Ureter (tissue), 1 donor: ENCODE data around the gene ASMTL. TPM values are rescaled to one million over a fixed set of nuclear protein-coding genes. Genes with fewer than 3 reads are reported as not detected.
"Not testable (repeated sequence)": the region's sequence is repeated elsewhere in the genome, so short reads cannot be mapped to it uniquely, and the experiment has no call there.

Source experiments
- DNase-seq: peaks from one replicate; pipeline ENCODE4 v3.0.0-alpha.2; 2020; ENCODE audit warnings: low spot score
- total RNA-seq: library from RNA; stranded (reverse); gene quantifications from one replicate; pipeline ENCODE4 v1.2.4, GENCODE V29; 2023
- donor health status: DM: yes; HTN: yes; CAD: no.

Gene ASMTL
- total RNA-seq, 1 donor from 2014 or later, result 32.5 TPM

DNA sequence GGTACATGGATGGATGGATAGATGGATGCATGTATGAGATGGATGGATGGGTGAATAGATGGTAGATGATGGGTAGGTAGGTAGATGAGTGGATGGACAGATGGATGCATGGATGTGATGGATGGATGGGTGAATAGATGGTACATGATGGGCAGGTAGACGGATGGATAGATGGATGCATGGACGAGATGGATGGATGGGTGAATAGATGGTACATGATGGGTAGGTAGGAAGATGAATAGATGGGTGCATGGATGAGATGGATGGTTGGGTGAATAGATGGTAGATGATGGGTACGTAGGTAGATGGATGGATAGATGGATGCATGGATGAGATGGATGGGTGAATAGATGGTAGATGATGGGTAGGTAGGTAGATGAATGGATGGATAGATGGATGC is 48.8 kb downstream of the ASMTL start:
- not testable (repeated sequence) for DNase-seq

DNA sequence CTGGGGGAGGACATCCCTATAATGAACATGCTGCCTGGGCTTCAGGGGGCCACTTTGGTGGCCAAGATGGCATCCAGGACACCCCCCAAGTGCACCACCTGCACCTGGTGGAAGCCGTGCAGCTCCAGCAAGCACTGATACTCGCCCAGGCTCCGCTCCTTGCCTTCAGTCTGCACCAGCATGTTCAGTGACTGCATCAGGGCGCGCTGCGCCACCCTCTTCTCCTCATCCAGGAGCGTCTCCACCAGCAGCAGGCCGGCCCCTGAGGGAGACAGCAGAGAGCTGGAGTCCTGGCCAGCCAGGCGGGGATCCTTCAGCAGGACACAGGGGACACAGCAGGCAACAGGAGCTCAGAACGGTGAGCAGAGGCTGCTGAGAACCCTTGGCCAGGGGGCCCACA is 49.5 kb downstream of the ASMTL start:
- no peak for DNase-seq

DNA sequence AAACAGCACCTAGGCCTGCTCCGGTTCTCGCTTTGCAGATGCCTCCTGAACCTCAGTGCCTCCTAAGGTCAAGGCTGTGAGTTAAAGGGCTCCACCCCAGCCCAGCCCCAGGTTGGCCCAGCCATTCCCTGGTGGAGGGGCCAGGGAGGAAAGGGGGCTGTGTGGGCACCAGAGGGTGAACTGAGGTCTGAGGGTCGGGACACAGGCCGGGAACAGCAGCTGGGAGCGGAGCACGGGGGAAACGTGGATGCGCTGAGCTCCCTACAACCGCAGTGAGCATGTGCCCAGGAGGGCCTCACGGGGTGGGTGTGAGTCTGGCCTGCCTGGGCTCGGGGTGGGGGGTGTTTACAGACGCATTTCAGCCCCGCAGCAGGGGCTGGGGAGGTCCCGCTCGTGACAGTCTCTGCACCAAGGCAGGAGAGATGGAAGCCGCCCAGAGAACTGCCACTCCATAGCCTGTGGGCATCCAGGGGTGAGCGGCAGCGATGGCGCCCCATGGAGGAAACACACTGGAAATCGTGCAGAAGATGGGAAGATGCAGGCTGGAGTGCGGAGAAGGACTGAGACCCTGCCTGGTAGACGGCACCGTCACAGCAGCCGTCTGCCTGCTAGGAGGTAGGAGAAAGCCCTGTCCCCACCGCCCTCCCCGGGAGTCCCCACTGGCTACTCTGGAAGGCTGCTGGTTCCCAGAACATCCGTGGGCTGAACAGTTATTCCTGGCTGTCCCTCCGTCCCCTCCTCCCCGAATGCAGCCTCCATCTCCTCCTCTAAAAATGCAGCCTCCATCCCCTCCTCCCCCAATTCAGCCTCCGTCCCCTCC is 50.9 kb downstream of the ASMTL start:
- no peak for DNase-seq

DNA sequence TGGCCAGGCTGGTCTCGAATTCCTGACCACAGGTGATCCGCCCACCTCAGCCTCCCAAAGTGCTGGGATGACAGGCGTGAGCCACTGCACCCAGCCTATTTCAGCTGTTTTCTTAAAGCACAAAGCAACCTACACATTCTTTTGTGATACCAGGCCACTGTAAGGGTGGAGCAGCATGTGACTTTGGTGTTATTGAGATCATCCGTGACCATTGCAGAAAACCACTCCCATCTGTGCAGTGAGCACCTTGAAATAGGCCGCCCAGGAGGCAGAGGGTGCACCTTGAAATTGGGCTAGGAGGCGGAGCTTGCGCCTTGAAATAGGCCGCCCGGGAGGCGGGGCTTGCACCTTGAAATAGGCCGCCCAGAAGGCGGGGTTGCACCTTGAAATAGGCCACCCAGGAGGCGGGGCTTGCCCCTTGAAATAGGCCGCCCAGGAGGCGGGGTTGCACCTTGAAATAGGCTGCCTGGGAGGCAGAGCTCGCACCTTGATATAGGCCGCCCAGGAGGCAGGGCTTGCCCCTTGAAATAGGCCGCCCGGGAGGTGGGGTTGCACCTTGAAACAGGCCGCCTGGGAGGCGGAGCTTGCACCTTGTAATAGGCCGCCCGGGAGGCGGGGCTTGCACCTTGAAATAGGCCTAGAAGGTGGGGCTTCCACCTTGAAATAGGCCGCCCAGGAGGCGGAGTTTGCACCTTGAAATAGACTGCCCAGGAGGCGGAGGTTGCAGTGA is 51.8 kb downstream of the ASMTL start:
- no peak for DNase-seq

DNA sequence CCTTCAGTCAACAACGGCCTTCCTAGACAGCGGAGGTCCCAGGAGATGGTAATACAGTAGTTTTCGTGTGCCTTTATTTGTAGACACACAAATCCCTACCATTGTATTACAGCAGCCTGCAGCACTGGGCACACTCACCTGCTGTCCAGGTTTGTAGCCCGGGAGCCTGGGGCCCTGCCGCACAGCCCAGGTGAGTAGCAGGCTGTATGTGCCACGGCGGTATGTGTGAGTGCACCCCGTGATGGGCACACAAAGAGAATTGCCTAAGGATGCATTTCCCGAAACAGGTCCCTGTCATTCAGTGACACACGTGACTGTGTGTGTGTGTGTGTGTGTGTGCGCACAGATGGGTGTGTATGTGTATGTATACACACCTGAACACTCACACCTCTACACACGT is 52.7 kb downstream of the ASMTL start:
- no peak for DNase-seq

DNA sequence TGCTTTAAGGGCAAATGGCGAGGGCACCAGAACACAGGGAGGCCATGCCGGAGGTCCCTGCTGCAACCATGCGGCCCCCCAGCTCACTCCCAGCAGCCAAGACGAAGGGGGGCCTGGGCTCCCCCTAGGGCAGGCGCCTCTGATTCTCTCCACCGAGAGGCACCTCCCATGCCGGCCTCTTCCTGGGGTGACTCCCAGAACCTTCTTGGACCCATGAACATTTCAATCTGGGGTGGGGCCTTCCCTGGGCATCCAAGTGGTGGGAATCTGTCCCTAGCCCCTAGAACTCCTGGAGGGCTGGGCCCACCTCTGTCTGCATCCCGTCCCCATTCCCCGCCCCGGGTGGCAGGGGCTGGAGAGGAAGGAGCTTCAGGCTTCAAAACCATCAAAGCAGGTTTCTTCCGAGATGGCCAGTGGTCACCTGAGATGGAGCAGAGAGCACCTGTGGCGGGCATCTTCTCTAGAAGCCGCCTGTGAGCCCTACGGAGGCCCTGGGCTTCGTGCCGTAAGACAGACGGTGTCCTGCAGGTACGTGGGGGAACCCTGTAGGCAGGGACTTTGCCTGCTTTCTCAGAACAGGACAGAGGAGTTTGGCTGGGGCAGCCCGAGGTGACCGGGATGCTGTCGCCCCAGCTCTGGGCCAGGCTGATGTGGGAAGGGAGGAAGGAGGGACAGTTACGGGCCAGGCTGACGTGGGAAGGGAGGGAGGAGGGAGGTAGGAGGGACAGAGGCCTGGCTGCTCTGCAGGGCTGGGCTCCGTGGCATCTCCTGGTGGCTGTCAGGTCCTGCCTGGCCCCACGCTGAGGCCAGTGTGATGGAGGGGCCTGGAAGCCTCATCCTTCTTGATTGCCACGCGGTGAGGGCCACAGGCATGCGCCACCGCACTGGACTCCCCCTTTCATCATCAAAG is 54.0 kb downstream of the ASMTL start:
- DNase-seq, result no peak

DNA sequence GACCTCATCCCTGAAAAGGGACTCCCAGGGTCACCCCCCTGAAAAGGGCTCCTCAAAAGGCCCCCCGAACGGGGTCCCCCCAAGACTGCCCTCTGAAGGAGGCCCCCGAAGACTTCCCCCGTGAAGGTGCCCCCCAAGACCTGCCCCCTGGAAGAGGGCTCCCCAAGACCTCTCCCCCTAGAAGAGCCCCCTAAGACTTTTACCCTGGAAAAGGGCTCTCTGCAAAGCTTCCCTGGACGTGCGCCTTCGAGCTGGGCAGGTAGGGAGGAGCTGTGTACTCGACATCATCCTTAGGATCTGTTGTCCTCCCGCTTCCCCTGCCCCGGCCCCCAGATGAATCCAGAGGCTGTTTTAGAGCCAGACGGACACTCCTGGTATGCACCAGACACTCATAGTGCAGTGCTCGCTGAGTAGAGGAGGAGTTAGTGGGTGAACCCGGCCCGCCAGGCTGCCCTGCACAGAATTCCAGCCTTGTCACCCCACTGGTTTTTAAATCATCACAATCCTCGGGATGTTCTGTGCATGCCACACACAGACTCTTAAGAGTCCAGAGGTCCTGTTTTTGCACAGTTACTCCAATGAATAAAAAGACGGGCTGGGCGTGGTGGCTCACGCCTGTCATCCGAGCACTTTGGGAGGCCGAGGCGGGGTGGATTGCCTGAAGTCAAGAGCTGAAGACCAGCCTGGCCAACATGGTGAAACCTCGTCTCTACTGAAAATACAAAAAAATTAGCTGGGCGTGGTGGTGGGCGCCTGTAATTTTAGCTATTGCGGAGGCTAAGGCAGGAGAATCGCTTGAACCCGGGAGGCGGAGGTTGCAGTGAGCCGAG is 55.1 kb downstream of the ASMTL start:
- DNase-seq, result no peak

DNA sequence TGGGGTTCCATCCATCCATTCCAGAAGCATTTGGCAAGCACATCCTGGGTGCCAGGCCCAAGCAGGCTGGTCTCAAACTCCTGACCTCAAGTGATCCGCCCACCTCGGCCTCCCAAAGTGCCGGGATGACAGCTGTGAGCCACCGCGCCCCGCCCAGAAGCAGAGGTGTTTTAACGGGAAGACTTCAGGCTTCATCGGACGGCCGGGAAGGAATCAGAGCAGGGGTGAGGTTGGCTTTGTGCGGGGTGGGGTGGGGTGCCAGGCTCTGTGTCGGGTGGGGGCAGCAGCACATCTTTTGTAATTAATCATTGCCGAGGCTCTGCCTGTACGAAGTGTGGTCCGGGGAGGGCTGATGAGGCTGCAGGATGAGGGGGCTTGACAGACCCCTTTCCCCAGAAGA is 55.7 kb downstream of the ASMTL start:
- no peak for DNase-seq

DNA sequence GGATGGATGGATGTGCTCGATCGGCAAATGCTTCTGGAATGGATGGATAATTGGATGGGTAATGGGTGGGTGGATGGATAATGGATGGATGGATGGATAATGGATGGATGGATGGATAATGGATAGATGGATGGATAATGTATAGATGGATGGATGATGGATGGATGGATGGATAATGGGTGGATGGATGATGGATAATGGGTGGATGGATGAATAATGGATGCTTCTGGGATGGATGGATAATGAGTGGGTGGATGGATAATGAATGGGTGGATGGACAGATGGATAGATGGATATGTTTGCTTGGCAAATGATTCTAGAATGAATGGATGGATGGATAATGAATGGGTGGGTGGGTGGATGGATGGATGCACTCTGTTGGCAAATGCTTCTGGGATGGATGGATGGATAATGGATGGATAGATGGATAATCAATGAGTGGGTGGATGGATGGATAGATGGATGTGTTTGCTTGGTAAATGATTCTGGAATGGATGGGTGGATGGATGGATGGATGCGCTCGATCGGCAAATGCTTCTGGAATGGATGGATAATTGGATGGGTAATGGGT is 57.0 kb downstream of the ASMTL start:
- no peak for DNase-seq

DNA sequence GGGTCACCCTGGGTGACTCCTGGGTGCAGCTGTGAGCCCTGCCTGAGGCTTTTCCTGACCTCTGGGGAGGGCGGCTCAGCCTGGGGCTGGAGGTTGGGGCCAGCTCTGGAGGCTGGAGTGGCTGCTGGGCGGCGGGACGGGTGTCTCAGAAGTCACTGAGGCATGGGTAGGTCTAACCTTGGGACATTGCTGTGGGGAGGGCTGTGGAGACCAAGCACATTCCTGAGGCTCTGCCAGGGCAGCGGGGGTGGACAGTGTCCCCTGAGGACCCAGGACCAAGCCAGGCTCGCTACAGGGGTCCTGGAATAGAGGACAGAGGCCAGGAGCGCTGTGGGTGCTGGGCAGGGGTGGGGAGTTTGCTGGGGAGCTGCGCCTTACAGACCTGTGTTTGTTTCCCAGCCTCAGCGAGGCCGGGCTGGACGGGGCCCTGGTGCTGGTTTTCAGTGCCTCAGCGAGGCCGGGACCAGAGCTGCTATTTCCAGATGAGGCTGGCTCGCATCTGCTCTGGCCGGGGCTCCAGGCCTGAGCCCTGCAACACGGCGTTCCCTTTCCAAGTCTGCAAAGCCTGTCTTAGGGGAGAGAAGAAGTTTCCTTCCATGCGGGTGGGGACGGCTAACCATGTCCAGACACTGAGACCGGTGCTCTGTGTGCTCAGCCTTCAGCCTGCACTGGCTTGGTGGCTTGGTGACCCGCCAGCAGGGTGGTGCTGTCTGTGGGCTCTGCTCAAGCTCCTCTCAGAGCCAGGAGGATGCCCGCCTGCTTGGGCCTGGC is 57.8 kb downstream of the ASMTL start:
- DNase-seq, result no peak

DNA sequence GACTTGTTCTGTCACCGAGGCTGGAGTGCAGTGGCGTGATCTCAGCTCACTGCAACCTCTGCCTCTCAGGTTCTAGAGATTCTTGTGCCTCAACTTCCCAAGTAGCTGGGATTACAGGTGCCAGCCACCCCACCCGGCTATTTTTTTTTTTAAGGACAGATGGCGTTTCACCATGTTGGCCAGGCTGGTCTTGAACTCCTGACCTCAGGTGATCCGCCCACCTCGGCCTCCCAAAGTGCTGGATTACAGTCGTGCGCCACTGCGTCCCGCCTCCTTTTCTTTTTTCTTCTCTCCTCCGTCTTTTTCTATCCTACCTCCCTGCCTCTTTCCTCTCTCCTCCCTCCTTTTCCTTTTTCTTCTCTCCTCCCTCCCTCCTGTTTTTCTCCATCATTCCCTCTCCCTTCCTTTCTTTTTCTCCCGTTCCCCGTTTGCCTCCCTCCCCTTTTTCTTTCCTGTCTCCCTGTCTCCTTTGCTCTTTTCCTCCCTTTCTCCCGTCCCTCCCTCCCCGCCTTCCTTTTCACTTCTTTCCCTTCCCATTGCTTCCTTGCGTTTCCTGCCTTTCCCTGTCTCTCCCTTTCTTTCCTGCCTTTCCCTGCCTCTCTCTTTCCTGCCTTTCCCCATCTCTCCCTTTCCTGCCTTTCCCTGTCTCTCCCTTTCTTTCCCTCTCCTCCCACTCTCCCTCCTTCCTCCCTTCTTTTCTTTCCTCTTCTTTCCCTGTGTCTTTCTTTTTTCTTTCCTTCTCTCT is 58.7 kb downstream of the ASMTL start:
- no peak for DNase-seq

DNA sequence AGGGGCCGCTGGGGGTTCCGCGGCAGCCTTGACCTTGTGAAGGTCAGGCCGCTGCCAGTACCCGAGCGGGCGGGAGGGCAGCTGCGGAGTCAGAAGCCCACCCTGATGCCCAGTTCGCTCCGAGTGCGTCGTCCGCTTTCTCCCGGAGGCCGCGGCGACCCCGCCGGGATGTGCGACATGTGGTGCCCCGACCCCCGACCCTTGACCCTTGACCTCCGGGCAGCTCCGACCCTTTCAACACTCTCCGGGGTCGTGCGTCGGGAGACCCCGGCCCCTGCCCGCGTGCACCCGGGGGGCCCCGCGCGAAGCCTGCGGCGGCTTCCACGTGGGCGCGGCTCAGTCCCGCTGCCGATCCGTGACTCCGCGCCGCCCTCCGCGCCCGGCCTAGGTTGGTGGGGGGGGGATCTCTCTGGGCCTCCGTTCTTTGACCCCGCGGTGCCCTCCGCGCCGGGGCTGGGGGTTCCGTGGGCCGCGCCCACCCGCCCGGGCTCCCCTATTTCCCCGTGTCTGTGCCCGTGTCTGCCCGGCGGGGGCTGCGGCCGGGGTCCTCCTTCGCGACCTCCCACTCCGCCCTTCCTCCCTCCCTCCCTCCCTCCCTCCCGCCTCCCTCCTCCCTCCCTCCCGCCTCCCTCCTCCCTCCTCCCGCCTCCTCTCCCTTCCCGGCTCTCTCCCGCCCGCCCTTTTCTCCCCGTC is 60.2 kb downstream of the ASMTL start:
- DNase-seq, result peak; percentile 81

DNA sequence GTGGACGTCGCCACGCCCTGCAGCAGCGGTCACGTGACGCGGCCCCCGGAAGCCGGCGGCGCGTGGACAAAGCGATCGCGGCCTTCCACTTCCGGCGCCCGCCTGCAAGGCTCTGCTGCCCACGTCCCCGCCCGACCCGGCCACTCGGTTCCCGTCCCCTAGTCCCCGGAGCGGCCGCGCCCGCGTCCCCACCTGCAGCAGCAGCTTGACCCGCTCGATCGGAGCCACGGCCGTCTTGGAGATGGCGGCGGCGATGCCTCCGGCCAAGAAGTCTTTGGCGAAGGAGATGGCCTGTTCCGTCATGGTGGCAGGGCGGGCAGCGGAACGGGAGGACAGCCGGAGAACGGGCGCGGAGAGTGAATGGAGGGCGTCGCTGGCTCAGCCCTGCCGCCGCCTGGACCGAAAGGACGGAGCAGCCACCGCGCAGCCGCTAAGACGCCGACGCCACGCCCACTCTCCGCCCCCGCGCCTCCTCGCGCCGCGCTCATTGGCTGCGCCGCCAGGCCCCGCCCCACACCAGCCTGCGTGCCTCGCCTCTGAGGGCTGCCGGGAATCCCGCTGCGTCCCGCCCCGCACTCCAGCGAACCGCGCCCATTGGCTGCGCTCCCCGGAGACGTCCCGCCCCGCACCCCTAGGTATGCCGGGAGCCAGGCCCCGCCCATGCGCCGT is 60.9 kb downstream of the ASMTL start, which contains the start of gene SLC25A6:
SLC25A6 (minus strand) TSS at position 407 of the 669 bp plus-strand sequence; CDS start at position 303, 104 bp downstream.
- DNase-seq, result peak; percentile 99

DNA sequence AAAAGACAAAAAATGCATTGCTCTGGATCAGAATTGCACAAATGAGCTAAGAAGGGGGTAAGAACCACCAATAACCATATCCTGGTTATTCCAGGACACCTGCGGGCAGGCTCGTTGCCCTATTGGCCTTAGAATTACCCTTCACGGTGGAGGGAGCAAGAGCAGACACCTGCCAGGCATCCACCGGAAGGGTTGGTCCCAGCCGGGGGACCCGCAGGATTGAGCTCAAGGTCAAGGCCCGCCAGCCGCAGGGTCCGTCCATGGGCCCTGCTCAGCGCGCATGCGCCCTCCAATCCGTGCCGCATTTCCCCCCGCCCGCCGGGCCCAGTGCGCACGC is 61.4 kb downstream of the ASMTL start:
- no peak for DNase-seq

DNA sequence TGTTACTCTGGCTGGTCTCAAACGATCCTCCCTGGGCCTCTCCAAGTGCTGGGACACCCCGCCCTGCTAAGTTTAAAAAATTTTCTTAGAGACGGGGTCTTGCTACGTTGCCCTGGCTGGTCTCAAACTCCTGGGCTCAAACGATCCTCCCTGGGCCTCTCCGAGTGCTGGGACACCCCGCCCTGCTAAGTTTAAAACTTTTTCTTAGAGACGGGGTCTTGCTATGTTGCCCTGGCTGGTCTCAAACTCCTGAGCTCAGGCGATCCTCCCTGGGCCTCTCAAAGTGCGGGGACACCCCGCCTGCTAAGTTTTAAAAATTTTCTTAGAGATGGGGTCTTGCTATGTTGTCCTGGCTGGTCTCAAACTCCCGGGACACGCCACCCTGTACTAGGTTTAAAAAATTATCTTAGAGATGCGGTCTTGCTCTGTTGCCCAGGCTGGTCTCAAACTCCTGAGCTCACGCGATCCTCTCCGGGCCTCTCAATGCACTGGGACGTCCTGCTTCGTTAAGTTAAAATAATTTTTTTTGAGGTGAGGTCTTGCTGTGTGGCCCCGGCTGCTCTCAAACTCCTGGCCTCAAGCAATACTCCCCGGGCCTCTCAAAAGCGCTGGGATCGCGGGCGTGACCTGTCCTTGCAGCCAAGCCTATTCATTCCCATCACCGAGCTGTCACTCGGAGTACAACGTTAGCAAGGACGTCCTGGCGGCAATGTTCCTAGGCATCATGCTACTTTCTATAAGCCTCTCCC is 61.9 kb downstream of the ASMTL start:
- DNase-seq, result peak; percentile 43

DNA sequence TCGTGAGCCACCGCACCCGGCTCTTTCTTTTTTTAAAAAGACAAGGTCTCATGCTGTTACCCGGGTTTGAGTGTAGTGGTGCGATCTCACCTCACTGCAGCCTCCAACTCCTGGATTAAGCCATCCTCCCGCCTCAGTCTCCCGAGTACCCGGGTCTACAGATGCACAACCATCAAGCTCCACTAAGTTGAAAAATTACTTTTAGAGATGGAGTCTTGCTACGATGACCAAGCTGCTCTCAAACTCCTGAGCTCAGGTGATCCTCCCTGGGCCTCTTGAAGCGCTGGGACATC is 62.8 kb downstream of the ASMTL start:
- DNase-seq, result no peak

DNA sequence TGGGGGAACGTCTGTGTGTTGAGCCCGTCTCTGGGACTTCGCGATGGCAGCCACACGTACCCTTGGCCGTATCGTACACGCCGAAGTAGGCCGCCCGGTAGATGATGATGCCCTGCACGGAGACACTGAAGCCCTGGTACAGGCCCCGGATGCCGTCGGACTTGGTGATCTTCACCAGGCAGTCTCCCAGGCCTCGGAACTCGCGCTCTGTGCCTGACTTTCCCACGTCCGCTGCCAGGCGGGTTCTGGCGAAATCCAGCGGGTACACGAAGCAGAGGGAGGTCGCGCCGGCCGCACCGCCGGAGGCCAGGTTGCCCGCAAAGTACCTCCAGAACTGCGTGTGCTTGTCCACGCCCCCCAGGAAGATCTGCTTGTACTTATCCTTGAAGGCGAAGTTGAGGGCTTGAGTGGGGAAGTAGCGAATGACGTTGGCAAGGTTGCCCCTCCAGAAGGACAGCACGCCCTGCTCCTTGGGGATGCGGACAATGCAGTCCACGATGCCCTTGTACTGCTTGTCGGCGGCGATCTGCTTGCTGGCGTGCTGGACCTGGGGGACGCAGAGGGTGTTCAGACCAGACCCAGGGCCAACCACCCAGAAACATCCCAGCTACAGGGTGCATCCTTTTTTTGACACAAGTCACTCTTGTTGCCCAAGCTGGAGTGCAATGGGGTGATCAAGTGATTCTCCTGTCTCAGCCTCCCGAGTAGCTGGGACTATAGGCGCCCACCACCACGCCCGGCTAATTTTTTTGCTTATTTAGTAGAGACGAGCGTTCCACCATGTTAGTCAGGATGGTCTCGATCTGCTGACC is 63.3 kb downstream of the ASMTL start:
- DNase-seq, result peak; percentile 42
